LNCaP clone FGC (cell line): ENCODE results near the gene SRSF1.

ENCODE experiments used
- DNase-seq: peaks from one replicate; pipeline ENCODE4 v3.0.0-alpha.2; 2011; ENCODE audit warnings: low read depth
- H3K4me3 ChIP-seq: 2 replicates; pipeline ENCODE4 v1.5.1; 2011; ENCODE audit warnings: mild to moderate bottlenecking, low read depth, low read length, control low read depth
- TF ChIP-seq, protein P1 (sequence below): IDR thresholded peaks from 2 replicates; pipeline ENCODE4 v1.5.1; 2012; ENCODE audit warnings: mild to moderate bottlenecking; ENCODE audit not compliant: control insufficient read depth, insufficient read depth; ENCODE audit errors: extremely low read depth

Gene SRSF1

DNA sequence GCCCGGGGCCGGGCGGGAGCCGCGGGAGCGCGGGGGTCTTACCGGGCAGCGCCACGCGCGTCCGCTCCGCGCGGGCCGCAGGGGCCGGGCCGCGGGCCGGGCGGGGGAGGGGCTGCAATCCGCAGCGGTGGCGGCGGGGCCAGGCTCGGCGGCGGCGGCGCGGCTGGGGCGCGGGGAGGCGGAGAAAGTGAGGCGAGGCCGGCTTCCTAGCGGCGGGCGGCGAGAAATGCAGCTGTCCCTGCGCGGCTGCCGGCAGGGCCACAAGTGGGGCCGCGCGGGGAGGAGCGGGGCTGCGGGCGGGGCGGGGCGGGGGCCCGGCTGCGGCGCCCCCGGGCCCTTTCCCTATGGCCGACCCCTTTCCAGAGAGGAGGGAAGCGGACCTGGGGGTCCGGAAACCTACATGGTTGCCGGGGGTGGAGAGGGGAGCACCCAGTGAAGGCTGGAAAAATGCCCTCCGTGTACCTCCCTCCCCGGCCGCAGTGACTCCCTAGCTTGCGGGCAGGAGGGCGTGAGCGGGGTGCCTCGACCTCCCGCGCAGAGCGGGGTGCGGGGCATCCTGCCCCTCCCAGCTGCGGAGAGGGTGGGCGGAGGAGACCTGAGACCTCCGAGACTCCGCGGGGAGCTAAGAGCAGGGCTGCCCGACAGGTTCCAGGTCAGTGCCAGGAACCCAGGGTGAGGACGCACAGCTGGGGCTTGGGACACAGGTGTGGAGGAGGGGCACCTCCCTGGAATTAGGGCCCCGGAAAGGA is 51.7 kb downstream of the SRSF1 start, which contains the start of gene CUEDC1:
Gene CUEDC1, minus strand, starts transcription at position 230 of the 749 bp plus-strand sequence. CDS start 69,848 bp downstream, outside the sequence.
- peak within 1 kb of the TSS; percentile 58 for H3K4me3 ChIP-seq
- TF ChIP-seq, protein P1, sequence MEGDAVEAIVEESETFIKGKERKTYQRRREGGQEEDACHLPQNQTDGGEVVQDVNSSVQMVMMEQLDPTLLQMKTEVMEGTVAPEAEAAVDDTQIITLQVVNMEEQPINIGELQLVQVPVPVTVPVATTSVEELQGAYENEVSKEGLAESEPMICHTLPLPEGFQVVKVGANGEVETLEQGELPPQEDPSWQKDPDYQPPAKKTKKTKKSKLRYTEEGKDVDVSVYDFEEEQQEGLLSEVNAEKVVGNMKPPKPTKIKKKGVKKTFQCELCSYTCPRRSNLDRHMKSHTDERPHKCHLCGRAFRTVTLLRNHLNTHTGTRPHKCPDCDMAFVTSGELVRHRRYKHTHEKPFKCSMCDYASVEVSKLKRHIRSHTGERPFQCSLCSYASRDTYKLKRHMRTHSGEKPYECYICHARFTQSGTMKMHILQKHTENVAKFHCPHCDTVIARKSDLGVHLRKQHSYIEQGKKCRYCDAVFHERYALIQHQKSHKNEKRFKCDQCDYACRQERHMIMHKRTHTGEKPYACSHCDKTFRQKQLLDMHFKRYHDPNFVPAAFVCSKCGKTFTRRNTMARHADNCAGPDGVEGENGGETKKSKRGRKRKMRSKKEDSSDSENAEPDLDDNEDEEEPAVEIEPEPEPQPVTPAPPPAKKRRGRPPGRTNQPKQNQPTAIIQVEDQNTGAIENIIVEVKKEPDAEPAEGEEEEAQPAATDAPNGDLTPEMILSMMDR = peak; percentile 59
- DNase-seq = no peak

DNA sequence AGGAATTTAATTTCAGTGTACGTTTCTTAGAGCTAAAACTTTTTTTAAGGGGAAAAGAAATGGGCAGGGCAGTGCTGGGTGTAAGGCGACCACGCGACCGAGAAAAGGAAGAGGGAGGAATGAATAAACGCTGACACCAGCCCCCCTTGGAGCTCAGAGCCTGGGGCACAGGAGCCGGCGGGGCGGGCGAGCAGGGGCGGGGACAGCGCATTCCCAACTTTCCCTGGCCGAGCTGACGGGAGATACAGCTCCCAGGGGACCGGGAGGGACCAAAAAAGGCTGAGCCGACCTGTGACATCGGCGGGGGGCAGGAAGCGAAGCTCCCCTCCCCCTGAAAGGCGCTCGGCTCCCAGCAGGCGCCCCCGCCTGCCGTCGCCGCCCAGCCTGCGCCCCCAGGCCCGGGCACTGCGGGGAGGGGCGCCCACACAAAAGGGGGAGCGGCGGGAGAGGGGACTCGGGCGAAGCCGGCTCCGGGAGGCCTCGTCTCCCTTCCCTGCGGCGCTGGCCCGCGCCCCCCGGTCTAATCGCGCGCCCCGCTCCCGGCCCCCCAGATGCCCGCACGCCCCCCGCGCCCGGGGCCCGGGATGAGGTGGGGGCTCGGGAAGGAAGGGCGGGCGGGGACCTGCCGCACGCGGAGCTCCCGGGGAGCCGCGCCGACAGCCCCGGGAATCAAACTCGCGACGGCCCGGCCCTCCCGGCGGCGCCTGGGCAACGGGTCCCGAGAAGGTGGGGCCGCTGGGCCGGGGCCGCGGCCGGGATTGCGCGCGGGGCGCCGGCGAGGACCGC is 52.5 kb downstream of the SRSF1 start:
- no peak for DNase-seq

DNA sequence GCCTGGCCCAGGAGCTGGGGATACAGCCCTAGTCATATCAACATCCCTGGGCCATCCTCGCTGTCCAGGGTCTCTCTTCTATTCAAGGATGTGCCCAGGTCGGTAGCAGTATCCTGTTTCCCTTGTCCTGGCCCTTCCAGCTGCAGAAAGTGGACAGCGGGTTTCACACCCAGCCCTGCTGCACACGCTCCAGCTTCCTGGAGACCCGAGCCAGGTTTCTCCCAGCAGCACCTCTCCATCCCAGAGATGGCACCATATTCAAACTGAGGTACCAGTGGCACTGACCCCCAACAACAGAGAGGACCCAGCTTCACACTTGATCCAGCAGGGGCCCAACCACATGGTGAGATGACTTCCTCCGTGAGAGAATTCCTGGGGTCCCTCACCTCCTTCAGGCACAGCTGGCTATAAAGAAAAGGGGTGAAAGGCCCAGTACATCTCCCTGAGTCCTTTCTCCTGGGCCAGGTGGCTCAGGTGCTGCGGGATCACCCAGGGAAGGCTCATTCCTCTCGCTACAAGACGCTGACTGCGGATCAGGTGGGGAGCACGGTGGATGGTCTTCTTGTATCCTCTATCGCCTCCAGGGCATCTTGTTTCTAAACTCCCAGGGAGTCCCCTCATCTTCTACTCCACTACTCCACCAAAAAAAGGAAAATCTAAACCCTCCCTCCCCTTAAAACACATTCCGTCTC is 53.2 kb downstream of the SRSF1 start:
- H3K4me3 ChIP-seq = no peak overlapping the region; the same call in 1 of the 2 replicates
- TF ChIP-seq, protein P1 = no peak
- no peak for DNase-seq

More for the DNA sequence above, 52.5 kb downstream of the SRSF1 start:
- H3K4me3 ChIP-seq = peak overlapping the region; percentile 55
- TF ChIP-seq, protein P1 = no peak
